ENCODE data around the gene NTN4.

The NTN4 gene

DNA sequence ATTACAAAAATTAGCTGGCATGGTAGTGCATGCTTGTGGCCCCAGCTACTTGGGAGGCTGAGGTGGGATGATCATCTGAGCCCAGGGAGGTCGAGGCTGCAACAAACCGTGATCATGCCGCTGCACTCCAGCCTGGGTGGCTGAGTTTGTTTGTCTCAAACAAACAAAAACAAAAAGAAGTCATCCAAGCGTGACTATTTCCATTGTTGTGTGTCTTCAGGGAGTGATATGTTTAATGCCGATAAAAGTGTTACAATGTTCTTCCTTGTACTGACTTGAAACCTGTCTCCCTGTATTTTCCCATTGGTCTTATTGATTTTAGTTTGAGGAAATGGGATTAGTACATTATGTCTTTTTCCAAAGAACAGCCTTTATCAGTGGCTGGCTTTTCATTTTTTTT is 163.7 kb downstream of the NTN4 start:
- no peak overlapping the region for H3K4me3 Mint-ChIP-seq
- H3K36me3 Mint-ChIP-seq (ENCODE audit: low read depth): no peaks in the 10 kb centered on the region
- H3K9me3 Mint-ChIP-seq: no peaks in the 10 kb centered on the region
- peaks cover 3% of the 10 kb centered on the region for H3K27me3 Mint-ChIP-seq (ENCODE audit: low read depth)
- TF ChIP-seq, protein P1, sequence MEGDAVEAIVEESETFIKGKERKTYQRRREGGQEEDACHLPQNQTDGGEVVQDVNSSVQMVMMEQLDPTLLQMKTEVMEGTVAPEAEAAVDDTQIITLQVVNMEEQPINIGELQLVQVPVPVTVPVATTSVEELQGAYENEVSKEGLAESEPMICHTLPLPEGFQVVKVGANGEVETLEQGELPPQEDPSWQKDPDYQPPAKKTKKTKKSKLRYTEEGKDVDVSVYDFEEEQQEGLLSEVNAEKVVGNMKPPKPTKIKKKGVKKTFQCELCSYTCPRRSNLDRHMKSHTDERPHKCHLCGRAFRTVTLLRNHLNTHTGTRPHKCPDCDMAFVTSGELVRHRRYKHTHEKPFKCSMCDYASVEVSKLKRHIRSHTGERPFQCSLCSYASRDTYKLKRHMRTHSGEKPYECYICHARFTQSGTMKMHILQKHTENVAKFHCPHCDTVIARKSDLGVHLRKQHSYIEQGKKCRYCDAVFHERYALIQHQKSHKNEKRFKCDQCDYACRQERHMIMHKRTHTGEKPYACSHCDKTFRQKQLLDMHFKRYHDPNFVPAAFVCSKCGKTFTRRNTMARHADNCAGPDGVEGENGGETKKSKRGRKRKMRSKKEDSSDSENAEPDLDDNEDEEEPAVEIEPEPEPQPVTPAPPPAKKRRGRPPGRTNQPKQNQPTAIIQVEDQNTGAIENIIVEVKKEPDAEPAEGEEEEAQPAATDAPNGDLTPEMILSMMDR (IDR thresholded peaks at IDR 0.05; ENCODE audit: unreplicated experiment in 3 of 3): no peak
- no peaks in the 10 kb centered on the region for H3K4me1 Mint-ChIP-seq
- H3K27ac Mint-ChIP-seq: peak overlapping the region in 1 of 3 experiments; percentile 25

- H3K27me3 Mint-ChIP-seq (ENCODE audit: low read depth): peaks cover 3% of the 10 kb centered on the region
- H3K27ac Mint-ChIP-seq: peak overlapping the region; percentile 63 to 95 (median 71)
- TF ChIP-seq, protein P1 (IDR thresholded peaks at IDR 0.05; ENCODE audit: unreplicated experiment in 3 of 3): no peak
- no peaks in the 10 kb centered on the region for H3K4me1 Mint-ChIP-seq
- no peaks in the 10 kb centered on the region for H3K9me3 Mint-ChIP-seq
- H3K36me3 Mint-ChIP-seq (ENCODE audit: low read depth): no peaks in the 10 kb centered on the region
- no peak overlapping the region for H3K4me3 Mint-ChIP-seq
These were observed 165.6 kb downstream of the NTN4 start for GRCh38 chr12:95625012-95625411.

DNA sequence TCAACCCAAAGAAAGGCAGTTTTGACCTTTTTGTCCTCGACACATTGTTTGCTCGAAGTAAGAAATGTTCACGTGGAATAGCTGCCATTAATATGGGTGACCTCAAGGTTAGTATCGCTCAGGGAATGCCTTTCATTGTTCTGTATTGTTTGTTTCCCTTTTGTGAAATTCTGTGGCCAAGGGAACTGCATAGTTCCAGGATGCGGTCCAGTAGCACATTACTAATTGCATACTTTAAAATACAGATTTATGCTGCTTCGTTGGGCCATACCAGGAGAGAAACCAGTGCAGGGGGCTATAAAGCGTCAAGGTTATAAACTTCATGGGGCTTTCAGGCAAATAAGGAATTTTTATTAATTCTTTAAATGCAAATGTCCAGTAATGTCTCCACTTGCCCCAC is 166.0 kb downstream of the NTN4 start:
- peak overlapping the region; percentile 63 to 95 (median 71) for H3K27ac Mint-ChIP-seq
- TF ChIP-seq, protein P1 (IDR thresholded peaks at IDR 0.05; ENCODE audit: unreplicated experiment in 3 of 3): no peak
- H3K4me3 Mint-ChIP-seq: no peak overlapping the region
- H3K4me1 Mint-ChIP-seq: no peaks in the 10 kb centered on the region
- H3K36me3 Mint-ChIP-seq (ENCODE audit: low read depth): no peaks in the 10 kb centered on the region
- no peaks in the 10 kb centered on the region for H3K9me3 Mint-ChIP-seq
- peaks cover 3% of the 10 kb centered on the region for H3K27me3 Mint-ChIP-seq (ENCODE audit: low read depth)

DNA sequence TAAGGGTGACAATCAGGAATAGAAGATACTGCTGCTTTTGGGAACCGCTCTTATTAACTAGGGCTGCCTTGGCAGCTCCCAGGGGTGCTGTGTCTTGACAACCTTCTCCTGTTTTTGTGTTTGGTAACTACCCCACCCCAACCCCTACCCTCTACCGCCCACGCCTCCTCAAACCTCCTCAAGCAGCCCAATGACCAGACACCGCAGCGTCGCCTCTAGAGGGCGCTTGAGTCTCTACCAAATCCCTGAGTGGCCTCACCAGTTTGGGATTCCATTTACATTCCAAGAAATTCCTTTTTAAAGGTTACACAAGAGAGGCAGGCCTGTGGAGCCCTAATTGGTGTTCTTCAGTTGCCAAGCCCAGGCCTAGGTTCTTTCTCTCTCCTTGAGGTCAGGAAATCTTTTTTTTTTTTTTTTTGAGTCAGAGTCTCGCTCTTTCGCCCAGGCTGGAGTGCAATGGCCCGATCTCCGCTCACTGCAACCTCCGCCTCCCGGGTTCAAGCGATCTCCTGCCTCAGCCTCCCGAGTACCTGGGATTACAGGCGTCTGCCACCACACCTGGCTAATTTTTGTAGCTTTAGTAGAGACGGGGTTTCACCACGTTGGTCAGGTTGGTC is 166.9 kb downstream of the NTN4 start:
- TF ChIP-seq, protein P1 (IDR thresholded peaks at IDR 0.05; ENCODE audit: unreplicated experiment in 3 of 3): peak; percentile 49 to 58 (median 50)
- Mint-ChIP-seq H3K27ac (peak overlapping the region in 1 of 3 experiments; percentile 95), H3K27me3 (ENCODE audit: low read depth) (peaks cover under 1% of the 10 kb centered on the region), H3K9me3 (no peaks in the 10 kb centered on the region), H3K4me1 (no peaks in the 10 kb centered on the region), H3K4me3 (no peak overlapping the region), H3K36me3 (ENCODE audit: low read depth) (no peaks in the 10 kb centered on the region)

DNA sequence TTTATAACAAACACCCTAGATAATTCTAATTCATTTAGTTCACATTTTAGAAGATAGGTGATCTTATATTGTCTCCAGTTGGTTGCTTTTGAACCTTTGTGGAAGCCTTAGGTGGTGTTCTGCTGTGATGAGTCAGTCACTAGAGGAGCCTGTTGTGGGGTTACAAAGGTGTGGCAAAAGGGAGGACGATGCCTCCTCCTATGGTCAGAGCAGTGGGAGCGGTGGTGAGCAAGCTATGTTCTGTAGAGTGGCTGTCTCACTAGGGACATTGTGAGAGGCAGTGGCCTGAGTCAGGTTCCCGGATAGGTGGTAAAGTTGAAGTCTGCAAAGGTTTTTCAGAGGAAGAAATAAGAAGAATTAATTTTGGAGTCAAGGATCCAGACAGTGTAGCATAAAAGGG is 167.7 kb downstream of the NTN4 start:
- H3K27ac Mint-ChIP-seq: peak overlapping the region in 1 of 3 experiments; percentile 69
- H3K9me3 Mint-ChIP-seq: no peaks in the 10 kb centered on the region
- H3K4me1 Mint-ChIP-seq: no peaks in the 10 kb centered on the region
- no peaks in the 10 kb centered on the region for H3K36me3 Mint-ChIP-seq (ENCODE audit: low read depth)
- TF ChIP-seq, protein P1 (IDR thresholded peaks at IDR 0.05; ENCODE audit: unreplicated experiment in 3 of 3): no peak
- H3K27me3 Mint-ChIP-seq (ENCODE audit: low read depth): no peaks in the 10 kb centered on the region
- H3K4me3 Mint-ChIP-seq: no peak overlapping the region

GRCh38 chr12:95621725-95622124 is 168.8 kb downstream of the NTN4 start:
- no peaks in the 10 kb centered on the region for H3K36me3 Mint-ChIP-seq (ENCODE audit: low read depth)
- H3K4me3 Mint-ChIP-seq: no peak overlapping the region
- TF ChIP-seq, protein P1 (IDR thresholded peaks at IDR 0.05; ENCODE audit: unreplicated experiment in 3 of 3): no peak
- peak overlapping the region in 1 of 3 experiments; percentile 48 for H3K27ac Mint-ChIP-seq
- H3K27me3 Mint-ChIP-seq (ENCODE audit: low read depth): no peaks in the 10 kb centered on the region
- H3K9me3 Mint-ChIP-seq: no peaks in the 10 kb centered on the region
- no peaks in the 10 kb centered on the region for H3K4me1 Mint-ChIP-seq
